ENCODE measurements around the gene TEX55.

GRCh38 chr3:119181765-119182164, 35.8 kb downstream of the TEX55 start:
- TF ChIP-seq CTCF (IDR thresholded peaks at IDR 0.05), result no peak
- no peak for TF ChIP-seq EZH2 (IDR thresholded peaks at IDR 0.05; ENCODE audit: borderline replicate concordance, insufficient read depth, low read depth, low read length, poor library complexity, severe bottlenecking)

Measured in B cell (primary cell).